Measurements from ENCODE around the gene PCDHGB4.

The PCDHGB4 gene

GRCh38 chr5:141360685-141361084, 26.8 kb upstream of the PCDHGB4 start:
- no peak overlapping the region for H3K4me3 ChIP-seq (ENCODE audit: low read depth, low read length)
- no peak for TF ChIP-seq CTCF (IDR thresholded peaks at IDR 0.05; ENCODE audit: low read depth, low read length)

- no peak for TF ChIP-seq CTCF (IDR thresholded peaks at IDR 0.05; ENCODE audit: low read depth, low read length)
- no peak overlapping the region for H3K4me3 ChIP-seq (ENCODE audit: low read depth, low read length)
These were observed 24.8 kb upstream of the PCDHGB4 start for GRCh38 chr5:141362719-141363118.

- TF ChIP-seq CTCF (IDR thresholded peaks at IDR 0.05; ENCODE audit: low read depth, low read length) = no peak
- H3K4me3 ChIP-seq (ENCODE audit: low read depth, low read length) = no peak within 1 kb of the TSS
These were observed 23.4 kb upstream of the PCDHGB4 start, which contains the start of gene PCDHGA5 for GRCh38 chr5:141363952-141364660. PCDHGA5 (plus strand) TSS chr5:141364162; CDS start chr5:141364331, 169 bp downstream.

- no peak for TF ChIP-seq CTCF (IDR thresholded peaks at IDR 0.05; ENCODE audit: low read depth, low read length)
- no peak overlapping the region for H3K4me3 ChIP-seq (ENCODE audit: low read depth, low read length)
These were observed 21.2 kb upstream of the PCDHGB4 start for GRCh38 chr5:141366016-141366896.

GRCh38 chr5:141369994-141370848, 17.3 kb upstream of the PCDHGB4 start, which contains the start of gene PCDHGB3:
PCDHGB3 (plus strand) TSS chr5:141370242; CDS start chr5:141370395, 153 bp downstream.
- peak; percentile 53 for TF ChIP-seq CTCF (IDR thresholded peaks at IDR 0.05; ENCODE audit: low read depth, low read length)
- H3K4me3 ChIP-seq (ENCODE audit: low read depth, low read length) = peak within 1 kb of the TSS; percentile 53

GRCh38 chr5:141371572-141372475, 15.7 kb upstream of the PCDHGB4 start:
- H3K4me3 ChIP-seq (ENCODE audit: low read depth, low read length) = no peak overlapping the region
- TF ChIP-seq CTCF (IDR thresholded peaks at IDR 0.05; ENCODE audit: low read depth, low read length) = no peak

Measured in WI38 (cell line).